Measurements from ENCODE around the gene NUDT21. TPM values are rescaled to one million over a fixed set of nuclear protein-coding genes. Genes with fewer than 3 reads are reported as not detected.
"Not testable (repeated sequence)": the region's sequence is repeated elsewhere in the genome, so short reads cannot be mapped to it uniquely, and the experiment has no call there.

NUDT21 gene
- total and polyA plus RNA-seq, 2 of the 4 experiments (the other 2 are of a cell fraction): 52.4 to 166 TPM

DNA sequence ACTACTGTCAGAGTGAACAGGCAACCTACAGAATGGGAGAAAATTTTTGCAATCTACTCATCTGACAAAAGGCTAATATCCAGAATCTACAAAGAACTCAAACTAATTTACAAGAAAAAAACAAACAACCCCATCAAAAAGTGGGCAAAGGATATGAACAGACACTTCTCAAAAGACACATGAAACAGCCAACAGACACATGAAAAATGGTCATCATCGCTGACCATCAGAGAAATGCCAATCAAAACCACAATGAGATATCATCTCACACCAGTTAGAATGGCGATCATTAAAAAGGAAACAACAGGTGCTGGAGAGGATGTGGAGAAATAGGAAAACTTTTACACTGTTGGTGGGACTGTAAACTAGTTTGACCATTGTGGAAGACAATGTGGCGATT, 54.4 kb downstream of the NUDT21 start:
- dilution Hi-C loops (cut with HindIII; ENCODE audit: low sequenced_read_pairs, unreplicated experiment); H2BK20ac ChIP-seq (ENCODE audit: low read depth, low read length): not testable (repeated sequence)
- no CpG with 5 or more reads among the region's 3 CpGs for WGBS, 2 experiments (ENCODE audit: extremely low coverage in 2 of 2, insufficient read length in 1 of 2)

More for the DNA sequence above, 54.4 kb downstream of the NUDT21 start:
- DNase-seq; H4K20me1 ChIP-seq (ENCODE audit: insufficient read depth, low read length); H2AK9ac ChIP-seq (replicated peaks; ENCODE audit: low read depth, low read length, poor library complexity); H3K4ac ChIP-seq (ENCODE audit: low read depth, low read length); H2AFZ ChIP-seq (replicated peaks; ENCODE audit: low read length, poor library complexity); ATAC-seq (ENCODE audit: low read depth); in situ Hi-C loops (cut with MboI; ENCODE audit: low sequenced_read_pairs); intact Hi-C loops (cut with micrococcal nuclease); H2AK5ac ChIP-seq (ENCODE audit: low read depth, low read length); H2BK15ac ChIP-seq (ENCODE audit: low read depth, low read length); H3K9me3 ChIP-seq (ENCODE audit: control insufficient read depth, insufficient read depth, low read length); H4K5ac ChIP-seq (ENCODE audit: low read depth, low read length); H3K56ac ChIP-seq (ENCODE audit: extremely low read depth, insufficient read depth, low read length); H3K4me1 ChIP-seq (ENCODE audit: control insufficient read depth, insufficient read depth, low read length); CTCF ChIA-PET; H3K23ac ChIP-seq (ENCODE audit: low read depth, low read length); BruUV-seq (replicated peaks); H3K18ac ChIP-seq (ENCODE audit: low read depth, low read length); H3K4me3 ChIP-seq (ENCODE audit: insufficient read depth, low read depth, low read length); H3K9ac ChIP-seq (ENCODE audit: low read depth, low read length); H3K4me2 ChIP-seq (ENCODE audit: low read depth, low read length); H3K14ac ChIP-seq (replicated peaks; ENCODE audit: low read depth, low read length); H3K27ac ChIP-seq (ENCODE audit: insufficient read depth, low read length); H2BK120ac ChIP-seq (ENCODE audit: low read depth, low read length); H3K9me1 ChIP-seq (ENCODE audit: insufficient read depth, low read length); H4K91ac ChIP-seq (ENCODE audit: insufficient read depth, low read depth, low read length); H2BK5ac ChIP-seq (ENCODE audit: low read depth, low read length, poor library complexity, severe bottlenecking); POLR2A ChIA-PET (ENCODE audit: unreplicated experiment); H3K27me3 ChIP-seq (ENCODE audit: control insufficient read depth, insufficient read depth, low read length); H4K8ac ChIP-seq (ENCODE audit: low read depth in 2 of 2, low read length in 2 of 2): not testable (repeated sequence)
- H3K79me1 ChIP-seq (ENCODE audit: low read depth in 1 of 2, low read length in 2 of 2): peaks cover 9 to 11% of the 10 kb centered on the region in 2 experiments; a peak in 3 of 4 replicates
- peaks cover 11% of the 10 kb centered on the region for H3K36me3 ChIP-seq (ENCODE audit: control insufficient read depth, insufficient read depth, low read length)

All from IMR-90 (cell line).